Trophoblast cell (in vitro differentiated cells and primary cell): ENCODE results near the gene PRKD3.

ENCODE experiments used
- DNase-seq, 2 donors: peaks; one replicate each; pipeline ENCODE4 v3.0.0-alpha.2; 2016
- H2AFZ ChIP-seq: 2 replicates; pipeline ENCODE4 v1.6.1; 2013; ENCODE audit warnings: low read length, moderate library complexity, mild to moderate bottlenecking; ENCODE audit not compliant: insufficient read depth, poor library complexity
- H2AK5ac ChIP-seq: 2 replicates; pipeline ENCODE4 v1.6.1; 2013; ENCODE audit warnings: mild to moderate bottlenecking, low read length
- H2BK120ac ChIP-seq: 2 replicates; pipeline ENCODE4 v1.6.1; 2013; ENCODE audit warnings: low read length, mild to moderate bottlenecking, moderate library complexity; ENCODE audit not compliant: insufficient read depth, poor library complexity
- H2BK12ac ChIP-seq: 2 replicates; pipeline ENCODE4 v1.6.1; 2013; ENCODE audit warnings: mild to moderate bottlenecking, low read length, moderate library complexity
- H2BK5ac ChIP-seq: 2 replicates; pipeline ENCODE4 v1.6.1; 2013; ENCODE audit warnings: low read length, low read depth, moderate library complexity, mild to moderate bottlenecking; ENCODE audit not compliant: poor library complexity
- H3K14ac ChIP-seq: 2 replicates; pipeline ENCODE4 v1.6.1; 2013; ENCODE audit warnings: mild to moderate bottlenecking, low read length
- H3K18ac ChIP-seq: 2 replicates; pipeline ENCODE4 v1.6.1; 2013; ENCODE audit warnings: mild to moderate bottlenecking, low read length
- H3K23ac ChIP-seq: 2 replicates; pipeline ENCODE4 v1.6.1; 2013; ENCODE audit warnings: low read length
- H3K27ac ChIP-seq: 2 replicates; pipeline ENCODE4 v1.5.1; 2013; ENCODE audit warnings: low read depth, mild to moderate bottlenecking, inconsistent platforms, low read length, moderate library complexity
- H3K27me3 ChIP-seq: 2 replicates; pipeline ENCODE4 v1.6.1; 2013; ENCODE audit warnings: inconsistent platforms, mild to moderate bottlenecking, low read length, moderate library complexity; ENCODE audit not compliant: insufficient read depth
- H3K36me3 ChIP-seq, 2 experiments: 1 replicate in 1 of 2; 2 replicates in 1 of 2; pipeline ENCODE4 v1.6.1; 2013; ENCODE audit warnings: low read length in 2 of 2, mild to moderate bottlenecking in 2 of 2, moderate library complexity in 1 of 2; ENCODE audit not compliant: insufficient read depth in 2 of 2, control insufficient read depth in 1 of 2
- H3K4ac ChIP-seq: 2 replicates; pipeline ENCODE4 v1.6.1; 2013; ENCODE audit warnings: low read depth, mild to moderate bottlenecking, low read length, moderate library complexity
- H3K4me1 ChIP-seq, 2 experiments: 1 replicate in 1 of 2; 2 replicates in 1 of 2; pipeline ENCODE4 v1.6.1; 2013; ENCODE audit warnings: low read length in 2 of 2, mild to moderate bottlenecking in 2 of 2, moderate library complexity in 1 of 2; ENCODE audit not compliant: insufficient read depth in 2 of 2, control insufficient read depth in 1 of 2
- H3K4me2 ChIP-seq: 2 replicates; pipeline ENCODE4 v1.6.1; 2013; ENCODE audit warnings: inconsistent platforms, mild to moderate bottlenecking, low read length, moderate library complexity
- H3K4me3 ChIP-seq: 2 replicates; pipeline ENCODE4 v1.5.1; 2013; ENCODE audit warnings: mild to moderate bottlenecking, low read depth, low read length, inconsistent platforms
- H3K79me1 ChIP-seq: one replicate; pipeline ENCODE4 v1.6.1; 2013; ENCODE audit warnings: low read length
- H3K79me2 ChIP-seq: 2 replicates; pipeline ENCODE4 v1.6.1; 2013; ENCODE audit warnings: low read length, mild to moderate bottlenecking; ENCODE audit not compliant: control insufficient read depth, insufficient read depth, poor library complexity
- H3K9ac ChIP-seq: 2 replicates; pipeline ENCODE4 v1.6.1; 2013; ENCODE audit warnings: mild to moderate bottlenecking, low read length
- H3K9me3 ChIP-seq: 2 replicates; pipeline ENCODE4 v1.6.1; 2013; ENCODE audit warnings: low read depth, mild to moderate bottlenecking, control low read depth, inconsistent platforms, low read length; ENCODE audit not compliant: insufficient read depth
- H4K12ac ChIP-seq: 2 replicates; pipeline ENCODE4 v1.6.1; 2013; ENCODE audit warnings: low read depth, mild to moderate bottlenecking, low read length, moderate library complexity
- H4K8ac ChIP-seq: 2 replicates; pipeline ENCODE4 v1.6.1; 2013; ENCODE audit warnings: low read depth, mild to moderate bottlenecking, low read length, moderate library complexity
- H4K91ac ChIP-seq: one replicate; pipeline ENCODE4 v1.6.1; 2013; ENCODE audit warnings: low read depth, mild to moderate bottlenecking, low read length, moderate library complexity
- WGBS: extraction: QIAGEN DNeasy Blood & Tissue Kit; methylation state at CpG from one replicate; pipeline ENCODE4 v1.1.7; 2013; ENCODE audit warnings: missing lambda C conversion rate; ENCODE audit not compliant: insufficient read length, insufficient coverage; ENCODE audit errors: extremely low coverage; 5-methylcytosine and 5-hydroxymethylcytosine counted together

The PRKD3 gene

GRCh38 chr2:37324536-37324785, 172 bp downstream of the PRKD3 start:
- Histone ChIP-seq H3K4me2 (no peak overlapping the region), H2BK12ac (no peak overlapping the region)

GRCh38 chr2:37323781-37324535, 675 bp downstream of the PRKD3 start:
- Histone ChIP-seq H2AFZ (peak overlapping the region; percentile 26), H3K79me2 (peaks cover 9% of the 10 kb centered on the region), H3K4me3 (peak overlapping the region; percentile 88), H3K9ac (peak overlapping the region; percentile 86), H4K12ac (no peak overlapping the region), H3K18ac (peak overlapping the region; percentile 75), H2BK5ac (peak overlapping the region; percentile 34), H2BK12ac (no peak overlapping the region), H3K4me1 (no peaks in the 10 kb centered on the region), H3K14ac (peak overlapping the region; percentile 1), H4K8ac (peak overlapping the region; percentile 44), H3K36me3 (peaks cover 0 to 3% of the 10 kb centered on the region in 2 experiments), H3K23ac (no peak overlapping the region), H4K91ac (peak overlapping the region; percentile 58), H3K9me3 (peaks cover 3% of the 10 kb centered on the region), H3K79me1 (peaks cover 12% of the 10 kb centered on the region), H3K27ac (peak overlapping the region; percentile 67), H3K4ac (peak overlapping the region; percentile 0), H2BK120ac (peak overlapping the region; percentile 18), H3K27me3 (no peaks in the 10 kb centered on the region), H3K4me2 (peak overlapping the region; percentile 58), H2AK5ac (no peak overlapping the region)
- WGBS = no CpG with 5 or more reads among the region's 61 CpGs
- peak; percentile 23 to 47 for DNase-seq

More at GRCh38 chr2:37324536-37324785, 172 bp downstream of the PRKD3 start:
- no CpG with 5 or more reads among the region's 33 CpGs for WGBS
- Histone ChIP-seq H2BK5ac (peak overlapping the region; percentile 71), H2BK120ac (peak overlapping the region; percentile 68), H3K14ac (peak overlapping the region; percentile 1), H3K79me2 (peaks cover 9% of the 10 kb centered on the region), H3K36me3 (peaks cover 0 to 3% of the 10 kb centered on the region in 2 experiments), H3K27me3 (no peaks in the 10 kb centered on the region), H3K4me1 (no peaks in the 10 kb centered on the region), H3K4me3 (peak overlapping the region; percentile 88), H4K12ac (no peak overlapping the region), H3K4ac (no peak overlapping the region), H4K91ac (peak overlapping the region; percentile 58), H3K9ac (peak overlapping the region; percentile 70), H3K79me1 (peaks cover 12% of the 10 kb centered on the region), H3K27ac (peak overlapping the region; percentile 67), H3K18ac (peak overlapping the region; percentile 57), H3K23ac (no peak overlapping the region), H2AFZ (no peak overlapping the region), H3K9me3 (peaks cover 3% of the 10 kb centered on the region), H2AK5ac (no peak overlapping the region), H4K8ac (peak overlapping the region; percentile 70)
- peak; percentile 53 to 69 for DNase-seq

- Histone ChIP-seq H4K12ac (no peak overlapping the region), H2BK5ac (no peak overlapping the region), H3K4me3 (no peak overlapping the region), H2BK120ac (no peak overlapping the region), H3K18ac (no peak overlapping the region), H2AFZ (no peak overlapping the region), H4K91ac (no peak overlapping the region), H3K79me2 (peaks cover 9% of the 10 kb centered on the region), H3K4ac (no peak overlapping the region), H3K4me1 (peaks cover 0 to 4% of the 10 kb centered on the region in 2 experiments), H4K8ac (no peak overlapping the region), H3K36me3 (peaks cover 0 to 3% of the 10 kb centered on the region in 2 experiments), H3K27ac (no peak overlapping the region), H3K79me1 (peaks cover 12% of the 10 kb centered on the region), H3K14ac (no peak overlapping the region), H3K27me3 (no peaks in the 10 kb centered on the region), H3K9me3 (peaks cover 3% of the 10 kb centered on the region), H2BK12ac (no peak overlapping the region), H3K4me2 (peak overlapping the region; percentile 58), H2AK5ac (no peak overlapping the region), H3K9ac (peak overlapping the region; percentile 41), H3K23ac (no peak overlapping the region)
- WGBS = no CpG with 5 or more reads among the region's 13 CpGs
- DNase-seq = no peak
Measured at GRCh38 chr2:37323176-37323780, 1.4 kb downstream of the PRKD3 start.

- no peaks in the 10 kb centered on the region for H3K27me3 ChIP-seq
- no peak for DNase-seq
- no peak overlapping the region for H3K23ac ChIP-seq
- peaks cover 0 to 5% of the 10 kb centered on the region in 2 experiments for H3K4me1 ChIP-seq
- no peak overlapping the region for H3K27ac ChIP-seq
- H3K9ac ChIP-seq = no peak overlapping the region
- H3K4me2 ChIP-seq = peak overlapping the region; percentile 42
- H4K8ac ChIP-seq = no peak overlapping the region
- H2AFZ ChIP-seq = no peak overlapping the region
- no peak overlapping the region for H3K18ac ChIP-seq
- H3K4me3 ChIP-seq = no peak overlapping the region
- peaks cover 3% of the 10 kb centered on the region for H3K9me3 ChIP-seq
- peaks cover 9% of the 10 kb centered on the region for H3K79me2 ChIP-seq
- H4K91ac ChIP-seq = no peak overlapping the region
- no peak overlapping the region for H2BK5ac ChIP-seq
- H3K14ac ChIP-seq = no peak overlapping the region
- H3K79me1 ChIP-seq = peaks cover 12% of the 10 kb centered on the region
- H2AK5ac ChIP-seq = no peak overlapping the region
- H2BK120ac ChIP-seq = no peak overlapping the region
- peak overlapping the region; percentile 97 for H3K4ac ChIP-seq
- H2BK12ac ChIP-seq = no peak overlapping the region
- H3K36me3 ChIP-seq = peaks cover 0 to 3% of the 10 kb centered on the region in 2 experiments
- H4K12ac ChIP-seq = no peak overlapping the region
Measured at GRCh38 chr2:37322368-37322767, 2.3 kb downstream of the PRKD3 start.
